COLO668 (cell line): ENCODE measurements around the gene LRRC36.

ENCODE experiments used
- DNase-seq: peaks from one replicate; lab custom pipeline; 2025; ENCODE audit not compliant: unreplicated experiment; lab: John Stamatoyannopoulos, UW

The LRRC36 gene

GRCh38 chr16:67388191-67388590 lies 61.6 kb downstream of the LRRC36 start:
- DNase-seq: no peak

- DNase-seq: no peak
Observed at GRCh38 chr16:67388591-67388990, 62.0 kb downstream of the LRRC36 start.

- no peak for DNase-seq
Observed at GRCh38 chr16:67389911-67390815, 63.5 kb downstream of the LRRC36 start.

GRCh38 chr16:67390816-67391423 lies 64.3 kb downstream of the LRRC36 start:
- no peak for DNase-seq

- DNase-seq: peak; percentile 83
Observed at GRCh38 chr16:67391424-67392300, 65.0 kb downstream of the LRRC36 start.

GRCh38 chr16:67392301-67393059 lies 65.9 kb downstream of the LRRC36 start:
- no peak for DNase-seq

- DNase-seq: peak; percentile 91
Observed at GRCh38 chr16:67393111-67393787, 66.6 kb downstream of the LRRC36 start, which contains the start of gene TPPP3. TPPP3 (minus strand) TSS chr16:67393498; CDS start chr16:67391111, 2,387 bp downstream.

- peak; percentile 43 for DNase-seq
Observed at GRCh38 chr16:67393788-67394154, 67.2 kb downstream of the LRRC36 start.

- no peak for DNase-seq
Observed at GRCh38 chr16:67394155-67395104, 67.8 kb downstream of the LRRC36 start.

- DNase-seq: no peak
Observed at GRCh38 chr16:67395105-67395457, 68.5 kb downstream of the LRRC36 start.

- DNase-seq: peak; percentile 91
Observed at GRCh38 chr16:67395458-67396158, 69.0 kb downstream of the LRRC36 start.

- peak; percentile 97 for DNase-seq
Observed at GRCh38 chr16:67396159-67397035, 69.8 kb downstream of the LRRC36 start.

GRCh38 chr16:67397036-67397801 lies 70.6 kb downstream of the LRRC36 start:
- no peak for DNase-seq

- peak; percentile 67 for DNase-seq
Observed at GRCh38 chr16:67397812-67398545, 71.4 kb downstream of the LRRC36 start.

GRCh38 chr16:67398546-67399217 lies 72.1 kb downstream of the LRRC36 start:
- DNase-seq: no peak
